K562 (cell line): ENCODE results near the gene TMX1. TPM values are rescaled to one million over a fixed set of nuclear protein-coding genes. Genes with fewer than 3 reads are reported as not detected.

Source experiments
- ATAC-seq: fragments of 200-7000 bp; cut with Tn5 transposase; 3 replicates; pipeline ENCODE4 v1.9.1; 2020; ENCODE audit warnings: moderate library complexity
- BruUV-seq: library from RNA; stranded (reverse); fragments of 400-500 nt; replicated peaks from 2 replicates; lab custom pipeline; 2021; lab: Mats Ljungman, UMichigan
- CTCF ChIA-PET: fragments of 300-600 bp; formaldehyde crosslinking; extraction: SDS; loops from one replicate; lab custom pipeline; 2021; ENCODE audit warnings: low intra/inter-chr PET ratio; lab: Yijun Ruan, JAX
- POLR2A ChIA-PET: fragments of 300-600, 350-650 bp; sonication (Branson Sonifier 250); formaldehyde crosslinking; extraction: SDS; loops from one replicate; lab custom pipeline; 2021; ENCODE audit warnings: antibody characterized with exemption, inconsistent platforms; lab: Yijun Ruan, JAX
- DNase-seq, 4 experiments: peaks; one replicate each; pipeline versions ENCODE4 v3.0.0 to v3.0.0-alpha.2; 2011 to 2018; ENCODE audit warnings: low spot score in 3 of 4, mixed read lengths in 3 of 4; ENCODE audit errors: extremely low read depth in 1 of 4
- FAIRE-seq: peaks from 2 replicates; lab custom pipeline; 2011; peaks lifted over from hg19 to GRCh38; lab: Jason Lieb, UNC
- H2AFZ ChIP-seq: 2 replicates; pipeline ENCODE4 v1.6.0; 2011; ENCODE audit warnings: low read depth, low read length, control low read depth, inconsistent platforms
- H3K27ac ChIP-seq: fragments of 200-600 bp; 3 replicates; pipeline ENCODE4 v1.8.0; 2011; ENCODE audit warnings: low read depth, mild to moderate bottlenecking, control low read depth, inconsistent platforms, low read length, moderate library complexity, mixed read lengths; ENCODE audit errors: extremely low read depth
- H3K27me3 ChIP-seq, 2 experiments: fragments of 300-600 bp in 1 of 2; 2 replicates in 1 of 2; 3 replicates in 1 of 2; pipeline versions ENCODE4 v1.6.0 to v1.8.0; 2011; ENCODE audit warnings: inconsistent platforms in 2 of 2, low read length in 2 of 2, mild to moderate bottlenecking in 1 of 2, mixed read lengths in 1 of 2, moderate library complexity in 1 of 2; ENCODE audit not compliant: control insufficient read depth in 2 of 2, insufficient read depth in 2 of 2
- H3K36me3 ChIP-seq: fragments of 300-600 bp; 3 replicates; pipeline ENCODE4 v1.8.0; 2011; ENCODE audit warnings: mild to moderate bottlenecking, low read length, inconsistent platforms; ENCODE audit not compliant: control insufficient read depth, insufficient read depth
- H3K4me1 ChIP-seq, 2 experiments: fragments of 200-600 bp in 1 of 2; replicated peaks in 1 of 2; 2 replicates in 1 of 2; 3 replicates in 1 of 2; pipeline versions ENCODE4 v1.5.1 to v1.8.0; 2011; ENCODE audit warnings: inconsistent platforms in 2 of 2, low read length in 2 of 2, mild to moderate bottlenecking in 1 of 2, mixed read lengths in 1 of 2, moderate library complexity in 1 of 2; ENCODE audit not compliant: control insufficient read depth in 2 of 2, insufficient read depth in 2 of 2
- H3K4me2 ChIP-seq: 2 replicates; pipeline ENCODE4 v1.6.1; 2011; ENCODE audit warnings: low read length, control low read depth, inconsistent platforms, mixed read lengths; ENCODE audit not compliant: insufficient read depth
- H3K4me3 ChIP-seq: fragments of 200-600 bp; sonication (generic), shearing (Covaris generic); 2 replicates; pipeline ENCODE4 v1.5.1; 2016; ENCODE audit warnings: control low read depth, inconsistent platforms
- H3K79me2 ChIP-seq: fragments of 200-600 bp; 3 replicates; pipeline ENCODE4 v1.8.0; 2011; ENCODE audit warnings: low read length, inconsistent platforms; ENCODE audit not compliant: control insufficient read depth, insufficient read depth
- H3K9ac ChIP-seq, 2 experiments: 2 replicates each; pipeline versions ENCODE4 v1.6.0 to v1.6.1; 2011; ENCODE audit warnings: low read depth in 2 of 2, low read length in 2 of 2, control low read depth in 1 of 2, inconsistent platforms in 1 of 2, mild to moderate bottlenecking in 1 of 2, mixed read lengths in 1 of 2; ENCODE audit not compliant: insufficient read depth in 1 of 2
- H3K9me1 ChIP-seq: one replicate; pipeline ENCODE4 v1.6.0; 2011; ENCODE audit warnings: inconsistent platforms, mild to moderate bottlenecking, low read length, moderate library complexity; ENCODE audit not compliant: control insufficient read depth, insufficient read depth
- H3K9me3 ChIP-seq: replicated peaks from 2 replicates; pipeline ENCODE4 v1.5.1; 2011; ENCODE audit warnings: low read depth, low read length, inconsistent platforms; ENCODE audit not compliant: control insufficient read depth, insufficient read depth
- H4K20me1 ChIP-seq: replicated peaks from 2 replicates; pipeline ENCODE4 v1.6.1; 2011; ENCODE audit warnings: low read length, inconsistent platforms, mixed read lengths; ENCODE audit not compliant: control insufficient read depth, insufficient read depth
- ATF1 ChIP-seq, 2 experiments: fragments of 450-650 bp in 1 of 2; IDR thresholded peaks; 2 replicates each; pipeline ENCODE4 v1.6.1; 2016; ENCODE audit warnings: missing compliant biosample characterization in 1 of 2, missing genetic modification characterization in 1 of 2
- CLOCK ChIP-seq: fragments of 250-450 bp; sonication (Bioruptor Pico); IDR thresholded peaks from 2 replicates; pipeline ENCODE4 v1.4.0; 2020; ENCODE audit warnings: mild to moderate bottlenecking, moderate library complexity, borderline replicate concordance
- DMBX1 ChIP-seq: fragments of 250-450 bp; sonication (Bioruptor Pico); IDR thresholded peaks from 2 replicates; pipeline ENCODE4 v1.8.0; 2022; ENCODE audit warnings: inconsistent platforms, mild to moderate bottlenecking, moderate library complexity, borderline replicate concordance
- ETV6 ChIP-seq, 3 experiments: fragments of 150-350 bp in 1 of 3; sonication (generic) in 1 of 3; formaldehyde crosslinking in 1 of 3; IDR thresholded peaks; 2 replicates each; pipeline versions ENCODE4 v1.6.1 to v1.8.0; 2014 to 2022; ENCODE audit warnings: borderline replicate concordance in 2 of 3, low read depth in 2 of 3, antibody characterized with exemption in 1 of 3, low read length in 1 of 3, mild to moderate bottlenecking in 1 of 3, missing genetic modification reagents in 1 of 3
- HOXB6 ChIP-seq: fragments of 250-450 bp; sonication (Bioruptor Pico); IDR thresholded peaks from 2 replicates; pipeline ENCODE4 v1.5.1; 2022; ENCODE audit warnings: mild to moderate bottlenecking, borderline replicate concordance
- KLF13 ChIP-seq: fragments of 450-650 bp; IDR thresholded peaks from 2 replicates; pipeline ENCODE4 v1.6.1; 2016; ENCODE audit warnings: missing genetic modification characterization, low read depth, mild to moderate bottlenecking, missing compliant biosample characterization, moderate library complexity, borderline replicate concordance
- SFPQ ChIP-seq: fragments of 200-400 bp; formaldehyde crosslinking; IDR thresholded peaks from 2 replicates; pipeline ENCODE4 v1.6.1; 2017; ENCODE audit warnings: mild to moderate bottlenecking, low read depth, low read length, moderate library complexity
- SMARCE1 ChIP-seq: fragments of 450-650 bp; IDR thresholded peaks from 2 replicates; pipeline ENCODE4 v1.7.1; 2016; ENCODE audit warnings: mild to moderate bottlenecking
- STAG1 ChIP-seq: sonication (generic); formaldehyde crosslinking; IDR thresholded peaks from 2 replicates; pipeline ENCODE4 v1.5.0; 2020; ENCODE audit warnings: missing genetic modification reagents, borderline replicate concordance
- TAF1 ChIP-seq: IDR thresholded peaks from 2 replicates; pipeline ENCODE4 v1.6.1; 2011; ENCODE audit warnings: mild to moderate bottlenecking, low read length, moderate library complexity; ENCODE audit not compliant: insufficient read depth, control insufficient read depth, severe bottlenecking; ENCODE audit errors: extremely low read depth
- TSC22D4 ChIP-seq: fragments of 450-650 bp; IDR thresholded peaks from 2 replicates; pipeline ENCODE4 v1.6.1; 2016; ENCODE audit warnings: missing genetic modification characterization, missing biosample characterization, control low read depth
- ZC3H4 ChIP-seq: sonication (generic); formaldehyde crosslinking; IDR thresholded peaks from 2 replicates; pipeline ENCODE4 v1.9.0; 2021; ENCODE audit warnings: missing genetic modification reagents, borderline replicate concordance
- ZNF395 ChIP-seq: fragments of 200-800 bp; sonication (Bioruptor generic); IDR thresholded peaks from 2 replicates; pipeline ENCODE4 v1.6.1; 2017; ENCODE audit warnings: missing genetic modification characterization, missing compliant biosample characterization
- WGBS: fragments of 100-300 bp; shearing (Covaris generic); methylation state at CpG from one replicate; pipeline ENCODE4 v1.1.6; 2016; ENCODE audit warnings: low coverage, mixed read lengths; ENCODE audit not compliant: insufficient coverage; ENCODE audit errors: missing lambda C conversion rate; 5-methylcytosine and 5-hydroxymethylcytosine counted together
- in situ Hi-C: fragments of 300-500 bp; cut with MboI; formaldehyde crosslinking; loops from 4 replicates; pipeline ENCODE4 v1.15.0; 2018; ENCODE audit warnings: inconsistent platforms, mixed read lengths
- intact Hi-C: fragments of 100-400 bp; cut with micrococcal nuclease; formaldehyde crosslinking; loops from 2 replicates; pipeline ENCODE4 v1.14.2; 2022
- polyA plus RNA-seq, 8 experiments: library from polyadenylated mRNA; depleted of rRNA in 4 of 8; stranded (reverse) in 5 of 8; unstranded in 3 of 8; fragments of >200 nt; fragmentation: Nextera tagmentation in 2 of 8; fragmentation: Illumina TruSeq in 1 of 8; extraction: Ambion mirVana in 2 of 8; extraction: Trizol in 1 of 8; gene quantifications; 2 replicates each; pipeline versions ENCODE4 v1.2.1 to v1.2.3, GENCODE V29; 2011 to 2014; ENCODE audit warnings: inconsistent platforms in 1 of 8, missing spikeins in 1 of 8
- total RNA-seq, 7 experiments: library from RNA; depleted of rRNA in 6 of 7; stranded (reverse); fragments of >200 nt in 6 of 7; fragmentation: Illumina TruSeq in 2 of 7; extraction: Trizol in 2 of 7; gene quantifications; 2 replicates each; pipeline versions ENCODE4 v1.2.1 to v1.2.3, GENCODE V29; 2011 to 2021; ENCODE audit warnings: low replicate concordance in 1 of 7
- TF ChIP-seq, protein P1 (sequence below): sonication (generic); IDR thresholded peaks from 2 replicates; pipeline ENCODE4 v1.6.1; 2016

The TMX1 gene
- total and polyA plus RNA-seq, 9 of the 15 experiments (the other 6 are each of a cell fraction or from before 2014, with no cell fraction given) = 19.5 to 101 (median 34.7) TPM

- ChIA-PET CTCF (no interaction called here), POLR2A (no interaction called here)
- in situ Hi-C loops = no loop called here
- no peak overlapping the region for H3K4me3 ChIP-seq
- no peaks in the 10 kb centered on the region for H3K4me1 ChIP-seq
- BruUV-seq = no TSS peak
- no peaks in the 10 kb centered on the region for H3K9me3 ChIP-seq
- FAIRE-seq (no peak), ATAC-seq (no peak), DNase-seq (no peak)
- no peak overlapping the region for H3K27ac ChIP-seq
- no peak overlapping the region for H3K9ac ChIP-seq
- H3K4me2 ChIP-seq = no peak overlapping the region
- H3K9me1 ChIP-seq = no peaks in the 10 kb centered on the region
- WGBS = 0% methylated on average over 1 of the region's 1 CpG
- H3K79me2 ChIP-seq = no peaks in the 10 kb centered on the region
- no peak overlapping the region for H2AFZ ChIP-seq
- intact Hi-C loops = loop anchor here (10.0 kb wide), 1 partner anchor 56 kb away; no protein-coding TSS in a partner anchor
- H3K36me3 ChIP-seq = no peaks in the 10 kb centered on the region
- no peaks in the 10 kb centered on the region for H4K20me1 ChIP-seq
- H3K27me3 ChIP-seq = no peaks in the 10 kb centered on the region
- TF ChIP-seq, protein P1, sequence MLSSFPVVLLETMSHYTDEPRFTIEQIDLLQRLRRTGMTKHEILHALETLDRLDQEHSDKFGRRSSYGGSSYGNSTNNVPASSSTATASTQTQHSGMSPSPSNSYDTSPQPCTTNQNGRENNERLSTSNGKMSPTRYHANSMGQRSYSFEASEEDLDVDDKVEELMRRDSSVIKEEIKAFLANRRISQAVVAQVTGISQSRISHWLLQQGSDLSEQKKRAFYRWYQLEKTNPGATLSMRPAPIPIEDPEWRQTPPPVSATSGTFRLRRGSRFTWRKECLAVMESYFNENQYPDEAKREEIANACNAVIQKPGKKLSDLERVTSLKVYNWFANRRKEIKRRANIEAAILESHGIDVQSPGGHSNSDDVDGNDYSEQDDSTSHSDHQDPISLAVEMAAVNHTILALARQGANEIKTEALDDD = no peak
- no peak for TF ChIP-seq KLF13
- TF ChIP-seq SMARCE1 = no peak
- no peak for TF ChIP-seq ZNF395 (CRISPR knock-in tag)
- no peak for TF ChIP-seq SFPQ
- no peak for TF ChIP-seq CLOCK
- TF ChIP-seq STAG1 = no peak
- TF ChIP-seq TAF1 = no peak
- no peak for TF ChIP-seq ZC3H4 (CRISPR knock-in tag)
- no peak for TF ChIP-seq TSC22D4 (tag)
- no peak for TF ChIP-seq DMBX1 (CRISPR knock-in tag)
- no peak for TF ChIP-seq HOXB6
- TF ChIP-seq ETV6 (IDR thresholded peaks at IDR 0.05; ENCODE audit: borderline replicate concordance in 1 of 2, low read depth in 2 of 2, low read length in 1 of 2) = no peak
- no peak for TF ChIP-seq ETV6 (CRISPR knock-in tag; IDR thresholded peaks at IDR 0.05; ENCODE audit: borderline replicate concordance)
- TF ChIP-seq ATF1 (CRISPR knock-in tag; IDR thresholded peaks at IDR 0.05) = no peak
- TF ChIP-seq ATF1 (tag; IDR thresholded peaks at IDR 0.05) = no peak
Observed at GRCh38 chr14:51210594-51210993, 29.5 kb upstream of the TMX1 start.
